ENCODE results near the gene CUX1.

Gene CUX1

DNA sequence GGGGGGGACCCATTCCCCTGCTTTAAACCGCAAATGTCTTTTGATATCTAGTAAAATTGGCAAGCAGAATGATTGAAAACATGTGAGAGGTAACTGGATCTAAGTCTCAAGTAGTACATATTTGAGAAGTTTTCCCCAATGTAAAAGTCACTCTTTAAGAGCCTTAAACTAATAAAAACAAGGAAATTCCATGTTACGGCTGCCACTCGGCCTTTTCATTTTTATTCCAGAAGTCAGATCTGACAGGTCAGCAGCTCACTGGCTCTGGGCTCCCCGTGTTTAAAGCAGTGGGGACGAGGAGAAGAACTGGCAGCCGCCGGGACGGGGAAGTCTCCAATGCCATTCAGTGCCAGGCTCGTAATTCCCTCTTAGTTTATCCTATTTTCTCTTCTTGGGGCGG lies 80.7 kb downstream of the CUX1 start:
- no peak for DNase-seq

DNA sequence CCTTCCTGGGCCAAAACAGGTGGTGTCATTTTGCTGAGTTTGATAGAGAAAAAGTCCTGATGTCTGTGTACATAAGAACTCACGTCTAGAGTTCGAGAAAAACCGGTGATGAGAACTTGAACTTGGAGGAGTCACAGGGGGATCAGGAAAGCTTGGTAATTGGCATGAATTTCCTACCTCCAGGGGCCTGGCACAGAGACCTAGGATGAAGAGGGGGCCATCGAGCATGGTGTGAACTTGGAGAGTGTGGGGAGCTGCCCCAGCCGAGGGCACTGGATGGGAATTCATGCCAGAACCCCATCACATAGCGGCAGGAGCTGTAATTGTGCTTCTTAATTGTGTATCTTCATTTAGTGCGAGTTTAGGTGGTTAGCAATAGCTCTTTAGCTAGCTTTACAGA lies 82.2 kb downstream of the CUX1 start:
- no peak for DNase-seq

DNA sequence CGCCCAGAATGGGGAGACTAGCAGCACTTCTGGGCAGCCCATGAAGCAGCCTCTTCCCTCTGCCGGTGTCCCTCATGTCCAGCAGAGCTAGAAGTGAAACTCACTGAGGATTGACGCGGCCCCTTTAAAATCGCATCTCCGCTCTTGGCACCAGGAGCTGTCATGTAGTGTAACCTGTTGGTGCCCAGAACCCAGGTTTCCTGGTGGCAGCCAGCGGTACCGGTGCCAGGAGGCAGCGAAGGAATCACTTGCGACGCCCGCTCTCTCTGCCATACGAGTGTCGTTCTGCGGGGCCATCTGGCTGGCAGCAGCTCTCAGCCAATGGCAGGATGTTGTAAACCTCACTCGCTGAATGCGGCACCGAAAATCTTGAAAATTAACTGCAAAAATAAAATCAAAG lies 82.7 kb downstream of the CUX1 start:
- peak; percentile 48 for DNase-seq

DNA sequence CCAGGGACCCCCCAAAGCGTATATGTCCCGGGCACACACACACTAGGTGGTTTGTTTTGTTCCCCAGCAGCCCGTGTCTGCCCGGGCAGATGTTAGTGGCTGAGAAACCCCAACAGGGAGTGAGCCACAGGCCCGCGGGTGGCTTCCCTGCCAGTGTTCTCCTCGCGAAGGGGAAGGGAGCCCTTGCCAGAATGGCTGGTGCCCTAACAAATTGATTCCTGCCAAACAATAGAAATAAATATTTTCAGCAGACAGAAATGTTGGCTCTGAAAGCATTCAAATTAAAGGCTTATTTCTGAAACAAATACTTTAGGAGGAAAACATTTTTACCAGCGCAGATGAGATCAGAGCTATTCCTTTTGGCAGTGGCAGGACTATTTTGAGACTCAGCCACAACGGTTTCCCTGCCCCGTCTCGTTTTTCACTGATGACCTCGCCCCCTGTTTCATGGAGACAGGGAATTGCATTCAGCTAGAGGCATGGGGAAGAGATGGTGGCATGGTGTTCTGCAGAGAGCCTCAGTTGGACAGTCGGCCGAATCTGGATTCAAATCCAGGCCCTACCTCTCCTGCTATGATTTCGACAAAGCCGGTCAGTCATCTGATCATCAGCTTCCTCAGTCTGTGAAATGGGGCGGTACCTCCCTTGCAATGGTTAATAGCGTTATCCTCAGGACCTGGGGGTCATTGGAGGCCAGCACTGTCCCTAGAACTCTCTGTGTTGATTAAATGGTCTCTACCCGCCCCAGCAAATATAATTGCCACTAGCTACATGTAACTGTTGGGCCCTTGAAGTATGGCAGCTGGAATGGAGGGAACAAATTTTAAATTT lies 84.5 kb downstream of the CUX1 start:
- DNase-seq = no peak

DNA sequence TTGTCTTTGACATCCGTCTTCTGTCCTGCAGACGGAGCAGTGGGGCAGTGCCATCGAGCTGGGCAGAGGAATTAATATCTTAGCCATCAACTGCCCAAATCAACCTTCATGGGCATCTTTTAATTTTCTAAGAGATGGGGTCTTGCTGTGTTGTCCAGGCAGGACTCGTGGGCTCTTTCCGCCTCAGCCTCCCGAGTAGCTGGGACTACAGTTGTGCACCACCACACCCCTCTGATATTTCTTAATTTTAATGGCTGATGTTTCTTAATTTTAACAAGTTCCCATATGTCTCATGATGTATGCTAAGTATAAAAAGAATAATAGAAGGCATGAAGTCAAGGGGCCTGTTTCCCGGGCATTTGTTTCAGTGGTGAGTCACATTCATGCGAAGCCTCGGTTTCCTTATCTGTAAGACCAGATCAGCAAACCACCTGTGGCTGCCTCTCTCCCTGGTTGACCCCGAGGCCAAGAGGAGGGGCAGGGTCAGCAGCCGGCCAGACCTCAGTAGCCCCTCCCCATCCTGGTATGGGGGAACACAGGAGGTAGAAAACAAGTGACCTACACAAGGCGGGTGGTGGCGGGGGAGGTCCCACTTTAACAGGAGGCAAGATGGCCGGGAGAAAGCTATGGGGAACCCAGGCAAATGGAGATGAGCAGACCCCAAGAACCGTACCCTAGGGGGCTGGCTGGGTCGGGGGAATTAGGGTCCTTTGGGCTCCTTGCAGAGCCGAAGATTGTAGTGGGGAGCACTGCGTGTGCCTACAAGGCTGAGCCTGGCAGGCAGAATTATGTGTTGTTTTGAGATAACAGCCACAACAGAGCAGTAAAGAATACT lies 85.5 kb downstream of the CUX1 start:
- no peak for DNase-seq

DNA sequence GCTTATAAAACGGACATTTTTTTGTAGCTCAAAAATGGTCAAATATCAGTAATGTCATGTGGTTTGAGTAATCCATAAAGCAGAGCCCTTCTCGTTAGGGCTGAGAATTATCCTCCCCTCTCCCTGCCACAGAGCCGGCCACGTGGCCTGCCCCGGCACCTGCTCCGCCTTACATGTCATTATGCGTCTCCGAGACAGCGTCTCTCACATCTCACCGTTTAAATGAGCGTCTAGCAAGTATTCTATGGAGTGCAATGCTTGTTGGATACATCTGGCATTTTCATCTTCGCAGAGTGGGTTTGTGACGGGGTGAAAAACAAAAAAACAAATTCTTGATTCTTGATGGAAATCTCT lies 86.1 kb downstream of the CUX1 start:
- no peak for DNase-seq

DNA sequence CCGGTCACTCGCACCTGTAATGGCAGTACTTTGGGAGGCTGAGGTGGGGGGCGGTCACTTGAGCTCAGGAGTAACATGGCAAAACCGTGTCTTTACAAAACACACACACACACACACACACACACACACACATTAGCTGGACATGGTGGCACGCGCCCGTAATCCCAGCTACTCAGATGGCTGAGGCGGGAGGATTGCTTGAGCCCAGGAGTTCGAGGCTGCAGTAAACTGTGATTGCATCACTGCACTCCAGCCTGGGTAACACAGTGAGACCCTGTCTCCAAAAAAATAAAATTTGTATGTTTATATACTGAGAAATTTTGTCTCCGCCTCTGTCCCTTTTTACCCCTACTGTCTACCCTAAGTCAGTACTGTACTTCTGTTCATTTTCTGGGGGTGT lies 86.6 kb downstream of the CUX1 start:
- DNase-seq = no peak

DNA sequence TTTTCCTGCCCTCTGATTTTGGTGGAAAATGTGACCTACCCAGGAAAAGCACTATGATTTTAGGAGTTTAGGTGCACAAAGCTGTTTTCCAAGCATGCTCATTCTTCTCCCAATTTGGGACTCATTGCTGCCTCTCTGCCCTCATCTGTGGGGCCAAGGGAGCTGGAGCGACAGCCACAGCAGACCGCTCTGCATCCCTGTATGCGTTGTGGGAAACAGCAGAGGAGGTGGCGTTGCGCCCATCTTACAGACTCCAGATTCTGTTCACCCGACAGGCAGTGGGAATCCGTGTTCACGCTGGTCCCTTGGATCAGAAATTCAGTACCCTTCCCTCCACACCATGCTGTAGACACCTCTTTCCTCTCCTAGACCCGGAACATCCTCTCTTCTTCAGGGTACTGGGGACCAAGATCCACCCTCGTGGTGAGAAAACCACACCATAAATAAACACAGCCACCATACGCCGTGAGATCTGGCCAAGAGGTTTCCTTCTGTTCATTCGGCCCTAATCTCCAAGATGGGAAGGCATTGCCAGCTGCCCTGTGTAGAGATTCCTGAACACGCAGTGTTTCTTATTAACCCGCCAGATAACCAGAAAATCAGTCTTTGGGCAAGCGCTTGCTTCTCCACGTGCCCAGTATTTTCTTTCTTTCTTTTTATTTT lies 87.9 kb downstream of the CUX1 start:
- no peak for DNase-seq

DNA sequence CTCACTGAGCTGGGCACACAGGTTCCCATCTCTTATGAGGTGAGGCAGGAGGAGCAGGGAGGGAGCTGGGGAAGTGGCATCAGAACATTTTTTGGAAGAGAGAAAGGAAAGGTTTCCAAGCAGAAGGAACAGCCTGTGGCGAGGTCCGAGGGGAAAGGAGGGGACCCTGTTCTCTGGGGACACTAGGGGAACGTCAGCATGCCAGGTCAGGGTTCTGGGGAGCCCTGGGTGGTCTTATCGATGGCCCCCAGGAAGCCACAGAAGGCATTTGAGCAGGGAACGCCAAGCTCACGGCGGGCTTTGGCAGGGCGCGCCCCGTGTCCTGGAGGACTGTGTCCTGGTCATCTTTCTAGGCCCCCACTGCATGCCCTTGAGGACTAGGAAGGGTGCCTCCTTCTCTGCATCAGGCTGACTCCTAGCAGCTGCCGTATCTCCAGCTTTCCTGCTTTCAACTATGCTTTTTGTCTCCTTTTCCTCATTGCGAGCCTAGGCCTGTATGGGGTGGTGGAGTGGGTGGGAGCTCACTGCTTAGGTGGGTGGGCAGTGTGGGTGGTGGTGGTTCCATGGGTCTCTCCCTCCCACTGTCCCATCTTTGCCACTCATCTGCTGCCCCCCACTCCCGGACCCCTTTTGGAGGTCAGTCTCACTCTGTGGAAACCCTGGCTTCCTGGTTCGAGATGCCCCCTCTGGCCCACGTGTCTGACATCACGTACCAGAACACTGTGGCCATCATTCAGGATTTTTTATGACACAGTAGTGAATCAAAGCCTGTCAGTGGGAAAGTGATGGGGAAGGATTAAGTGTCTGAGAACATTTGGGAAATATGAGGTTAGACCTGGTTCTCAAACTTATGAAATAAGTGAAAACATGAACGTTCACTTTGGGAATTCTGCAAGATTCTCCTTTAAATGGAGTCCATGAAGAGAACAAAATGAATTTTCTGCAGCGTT lies 89.1 kb downstream of the CUX1 start:
- no peak for DNase-seq

DNA sequence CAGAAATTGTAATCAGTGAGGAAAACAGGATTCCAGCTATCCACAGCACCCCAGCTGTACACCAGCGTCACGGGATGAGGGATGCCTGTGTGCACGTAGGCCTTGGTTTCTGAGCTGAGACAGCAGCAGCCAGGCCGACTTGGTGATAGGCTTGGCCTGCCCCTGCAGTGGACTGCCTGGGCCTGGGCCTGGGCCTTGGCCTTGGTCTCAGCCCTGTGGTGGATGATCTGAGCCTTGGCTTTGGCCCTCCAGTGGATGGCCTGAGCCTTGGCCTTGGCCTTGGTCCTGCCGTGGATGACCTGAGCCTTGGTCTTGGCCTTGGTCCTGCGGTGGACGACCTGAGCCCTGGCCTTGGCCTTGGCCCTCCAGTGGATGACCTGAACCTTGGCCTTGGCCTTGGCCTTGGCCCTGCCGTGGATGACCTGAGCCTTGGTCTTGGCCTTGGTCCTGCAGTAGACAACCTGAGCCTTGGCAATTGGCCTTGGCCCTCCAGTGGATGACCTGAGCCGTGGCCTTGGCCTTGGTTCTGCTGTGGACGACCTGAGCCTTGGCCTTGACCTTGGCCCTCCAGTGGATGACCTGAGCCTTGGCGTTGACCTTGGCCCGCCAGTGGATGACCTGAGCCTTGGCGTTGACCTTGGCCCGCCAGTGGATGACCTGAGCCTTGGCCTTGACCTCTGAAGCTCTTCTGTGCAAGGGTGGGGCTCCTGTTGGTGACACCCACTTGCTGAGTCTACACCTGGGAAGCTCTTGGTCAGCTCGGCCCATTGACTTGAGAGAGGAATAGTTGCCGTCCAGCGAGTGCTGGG lies 93.8 kb downstream of the CUX1 start:
- DNase-seq = no peak

DNA sequence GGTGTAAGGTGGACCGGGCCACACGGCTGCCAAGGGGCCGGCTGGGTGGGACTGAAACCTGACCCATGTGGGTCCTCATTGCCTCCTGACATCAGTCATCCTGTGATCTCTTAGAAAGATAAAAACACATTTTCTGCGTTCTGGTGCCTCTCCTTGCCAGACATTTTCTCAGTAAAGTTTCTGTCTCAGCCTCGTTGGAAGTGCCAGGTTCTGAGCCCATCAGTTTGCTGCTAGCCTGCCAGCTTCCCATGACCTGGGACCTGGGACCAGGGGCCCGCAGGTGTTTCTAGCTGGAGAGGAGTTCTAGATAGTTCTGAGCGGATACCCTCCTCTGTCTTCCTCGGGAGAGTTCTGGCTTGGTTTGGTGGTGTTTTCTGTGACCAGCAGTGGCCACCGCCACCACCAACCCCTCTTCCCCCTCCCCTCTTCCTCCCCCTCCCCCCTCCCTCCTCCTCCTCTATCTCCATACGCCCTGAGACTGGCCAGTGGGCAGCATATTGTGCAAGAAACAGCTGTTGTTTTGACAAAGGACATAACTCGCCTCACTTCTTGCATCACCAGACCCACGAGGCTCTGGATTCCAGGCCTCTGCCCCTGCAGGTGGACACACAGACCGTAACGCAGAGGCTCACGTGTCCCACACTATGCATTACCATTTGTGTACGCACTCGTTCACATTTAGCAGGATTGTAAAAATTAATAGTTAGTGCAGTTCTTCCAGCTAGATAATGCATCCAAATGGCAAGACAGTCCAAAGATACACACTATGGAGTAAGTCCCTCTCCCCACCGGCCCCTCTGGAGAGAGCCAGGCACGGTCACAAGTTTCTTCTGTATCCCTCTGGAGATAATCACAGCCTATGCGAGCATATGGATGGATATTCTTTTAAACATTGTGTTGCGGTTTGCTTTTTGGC lies 94.6 kb downstream of the CUX1 start:
- DNase-seq = no peak

DNA sequence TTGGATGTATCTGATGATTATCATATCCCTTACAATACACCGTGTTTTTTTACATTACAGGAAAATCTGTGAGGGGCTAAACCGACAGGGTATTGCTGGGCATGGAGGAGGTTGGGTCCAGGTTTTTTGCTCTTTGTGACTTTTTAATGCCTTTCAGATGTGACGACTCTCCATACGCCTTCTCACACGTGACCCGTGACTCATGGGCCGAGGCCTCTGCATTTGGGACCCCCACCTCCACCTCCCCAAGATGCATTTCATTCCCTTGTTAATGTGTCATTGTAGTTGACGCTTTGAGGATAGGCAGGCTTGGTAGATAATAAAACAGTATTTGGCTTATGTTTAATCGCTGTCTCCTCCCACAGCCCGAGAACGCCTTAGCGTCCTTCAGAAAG lies 95.3 kb downstream of the CUX1 start:
- no peak for DNase-seq

DNA sequence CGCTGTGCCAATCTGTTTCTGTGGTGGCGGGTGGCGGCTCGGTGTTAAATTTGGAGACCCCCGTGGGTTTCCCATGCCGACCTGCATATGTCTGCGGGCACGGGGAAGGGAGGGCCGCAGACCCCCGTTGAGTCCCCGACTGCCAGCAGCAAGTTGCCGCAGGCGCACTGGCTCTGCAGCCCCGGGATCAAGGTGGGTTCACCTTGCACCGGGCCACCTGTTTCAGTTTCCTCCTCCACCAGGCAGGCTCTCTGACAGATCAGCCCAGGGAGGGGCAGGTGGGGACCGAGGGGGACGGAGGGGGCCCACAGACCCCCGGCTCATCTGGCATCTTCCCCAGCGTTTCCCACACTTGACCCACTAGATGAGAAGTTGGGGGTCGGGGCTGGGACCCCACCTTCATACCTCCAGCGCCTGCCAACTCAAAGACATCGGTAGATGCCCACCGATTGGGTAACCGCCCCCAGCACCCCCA lies 95.9 kb downstream of the CUX1 start:
- DNase-seq = no peak

DNA sequence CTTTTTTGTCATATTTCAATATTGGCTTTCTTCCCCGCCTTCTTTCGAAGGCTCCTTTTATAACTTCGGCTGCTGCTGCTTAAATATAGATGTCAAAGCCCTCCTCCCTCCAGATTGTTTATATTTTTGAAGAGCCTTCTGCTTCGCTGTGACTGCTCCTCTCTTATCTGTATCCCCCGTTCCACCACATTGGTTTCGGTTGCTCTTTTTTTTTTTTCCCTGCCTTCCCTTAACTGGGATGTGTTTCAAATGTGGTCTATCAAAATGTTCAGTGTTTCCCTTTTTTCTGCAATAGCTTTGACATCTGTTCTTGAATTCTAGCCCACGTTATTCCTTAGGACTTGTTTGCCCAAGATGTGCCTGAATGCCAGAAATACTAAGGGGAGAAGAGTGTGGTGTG lies 96.4 kb downstream of the CUX1 start:
- no peak for DNase-seq

DNA sequence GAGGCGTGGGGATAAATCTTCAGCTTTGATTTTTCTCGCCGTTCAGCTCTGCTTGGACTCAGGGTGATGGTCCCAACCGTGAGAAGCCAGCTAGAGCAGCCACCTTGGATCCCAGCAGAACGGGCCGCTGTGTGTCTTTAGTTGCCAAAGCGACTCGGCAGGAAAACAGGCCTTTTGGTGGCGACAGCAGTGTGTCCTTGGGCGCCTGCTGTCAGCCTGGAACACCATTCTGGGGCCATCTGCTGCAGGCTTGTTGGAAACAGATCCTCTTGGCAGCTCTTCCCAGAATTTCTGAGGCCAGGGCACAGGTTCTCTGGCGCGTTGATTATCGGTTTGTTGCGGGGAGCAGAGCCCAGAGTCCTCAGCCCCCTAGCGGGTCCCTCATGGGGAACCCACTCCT lies 97.6 kb downstream of the CUX1 start:
- no peak for DNase-seq

DNA sequence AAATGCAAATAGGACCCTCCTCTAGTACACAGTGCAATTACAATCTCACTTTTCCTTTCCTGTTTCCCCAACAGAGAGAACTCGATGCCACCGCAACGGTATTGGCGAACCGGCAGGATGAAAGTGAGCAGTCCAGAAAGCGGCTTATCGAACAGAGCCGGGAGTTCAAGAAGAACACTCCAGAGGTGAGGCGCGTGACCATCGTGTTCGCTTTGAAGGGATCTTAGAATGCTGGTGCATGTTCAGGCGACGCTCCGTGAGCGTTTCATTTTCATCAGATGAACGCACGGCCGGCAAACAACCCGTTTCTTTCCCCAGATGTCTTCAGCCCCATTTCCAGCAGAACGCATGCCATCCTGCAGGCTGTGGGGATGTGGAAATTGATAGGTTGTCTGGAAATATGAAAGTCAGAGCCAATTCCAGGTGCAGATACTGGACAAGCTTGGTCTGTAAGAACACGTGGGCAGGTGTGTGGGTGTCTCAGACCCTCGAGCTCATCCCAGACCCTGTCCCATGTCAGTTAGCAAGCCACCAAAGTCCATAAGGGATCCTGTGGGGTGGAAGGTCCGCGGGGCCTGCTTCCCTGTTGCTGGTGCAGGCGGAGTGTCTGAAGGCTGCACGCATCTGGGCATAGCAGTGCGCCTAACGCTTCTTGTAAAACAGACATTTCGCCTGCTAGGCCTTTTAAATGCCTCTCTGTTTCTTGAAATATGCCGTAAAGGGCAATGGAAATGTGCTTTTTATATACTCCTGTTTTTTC lies 98.8 kb downstream of the CUX1 start:
- DNase-seq = no peak

DNA sequence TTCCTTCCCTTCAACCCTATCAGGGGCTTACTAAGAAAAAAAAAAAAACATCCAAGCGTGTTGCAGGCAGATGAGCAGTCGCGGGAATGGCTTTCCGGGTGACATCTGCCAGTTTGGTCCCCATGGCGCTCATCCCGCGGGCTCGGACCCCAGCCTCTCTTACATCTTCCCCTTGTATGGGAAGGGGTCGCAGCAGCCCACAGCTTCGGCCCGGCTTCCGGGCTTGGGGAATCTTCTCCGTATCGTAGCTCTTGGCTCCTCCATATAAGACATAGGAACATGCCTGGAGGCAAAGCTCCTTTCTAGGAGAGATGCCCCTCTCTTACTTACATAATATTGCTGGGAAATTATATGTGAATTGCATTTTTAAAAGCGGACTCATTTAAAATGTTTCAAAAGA lies 99.5 kb downstream of the CUX1 start:
- no peak for DNase-seq

DNA sequence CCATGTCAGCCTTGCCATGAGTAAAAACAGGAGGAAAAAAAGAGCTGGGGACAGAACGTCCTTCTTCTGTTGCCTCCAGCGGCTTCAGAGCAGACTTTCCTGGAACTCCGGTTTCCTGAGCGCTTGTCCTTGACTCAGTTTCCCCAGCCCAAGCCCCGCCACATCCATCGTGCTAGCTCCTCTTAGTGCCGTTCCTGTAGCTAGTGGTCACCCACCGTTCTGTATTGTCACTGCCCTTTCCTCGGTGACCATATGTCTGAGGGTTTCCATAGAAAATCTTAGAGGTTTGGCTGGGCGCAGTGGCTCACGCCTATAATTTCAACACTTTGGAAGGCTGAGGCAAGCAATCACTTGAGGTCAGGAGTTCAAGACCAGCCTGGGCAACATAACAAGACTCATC lies 100.1 kb downstream of the CUX1 start:
- no peak for DNase-seq

DNA sequence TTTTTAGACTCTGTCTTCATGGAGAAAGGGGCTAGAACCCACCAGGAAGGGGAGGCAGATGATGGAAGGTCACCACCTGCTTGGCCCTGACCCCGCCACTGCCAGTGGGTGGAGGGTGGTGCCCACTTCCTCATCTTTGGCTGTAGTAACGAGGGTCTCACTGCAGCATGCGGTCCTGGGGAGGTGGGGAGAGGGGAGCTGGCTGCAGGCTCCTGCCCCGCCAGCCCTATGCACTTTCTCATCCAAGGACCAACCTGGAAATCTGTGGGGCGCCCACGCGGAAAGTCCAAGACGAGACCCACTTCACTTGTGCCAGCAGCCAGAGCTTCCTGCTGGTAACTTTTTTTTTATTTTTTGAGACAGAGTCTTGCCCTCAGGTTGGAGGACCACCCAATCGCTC lies 101.0 kb downstream of the CUX1 start:
- no peak for DNase-seq

Measured in midbrain (tissue), 1 donor.